Activated T-helper 2 cell treated with anti-CD3 and anti-CD28 coated beads, Interferon-gamma antibody, Interleukin-2, Interleukin-4, amounts not matched to agents 10 μg/mL and 5 μg/mL and 100 μg/mL, durations not matched to agents 14 hours and 24 hours and 36 hours (primary cell): ENCODE data around the gene FAHD2A. TPM values are rescaled to one million over a fixed set of nuclear protein-coding genes. Genes with fewer than 3 reads are reported as not detected.

ENCODE experiments used
- DNase-seq: peaks from one replicate; pipeline ENCODE4 v3.0.0; 2021; ENCODE audit warnings: low spot score
- H3K27ac Mint-ChIP-seq: one replicate; pipeline ENCODE4 v1.8.0; 2021; ENCODE audit warnings: mixed read lengths
- H3K27me3 Mint-ChIP-seq: one replicate; pipeline ENCODE4 v1.8.0; 2021; ENCODE audit warnings: low read depth, mixed read lengths
- H3K36me3 Mint-ChIP-seq: one replicate; pipeline ENCODE4 v1.8.0; 2021; ENCODE audit warnings: low read depth, mixed read lengths
- H3K4me1 Mint-ChIP-seq: one replicate; pipeline ENCODE4 v1.8.0; 2021; ENCODE audit warnings: low read depth, mixed read lengths
- H3K4me3 Mint-ChIP-seq: one replicate; pipeline ENCODE4 v1.8.0; 2021; ENCODE audit warnings: low read depth, mild to moderate bottlenecking, moderate library complexity, mixed read lengths
- H3K9me3 Mint-ChIP-seq: one replicate; pipeline ENCODE4 v1.8.0; 2021; ENCODE audit warnings: mixed read lengths
- intact Hi-C: fragments of 100-400 bp; cut with micrococcal nuclease; formaldehyde crosslinking; loops from one replicate; pipeline ENCODE4 v1.15.1; 2023
- total RNA-seq: library from RNA; stranded (reverse); gene quantifications from 2 replicates; pipeline ENCODE4 v1.2.3, GENCODE V29; 2022

The FAHD2A gene
- total RNA-seq, 1 donor from 2014 or later: 32.5 TPM

DNA sequence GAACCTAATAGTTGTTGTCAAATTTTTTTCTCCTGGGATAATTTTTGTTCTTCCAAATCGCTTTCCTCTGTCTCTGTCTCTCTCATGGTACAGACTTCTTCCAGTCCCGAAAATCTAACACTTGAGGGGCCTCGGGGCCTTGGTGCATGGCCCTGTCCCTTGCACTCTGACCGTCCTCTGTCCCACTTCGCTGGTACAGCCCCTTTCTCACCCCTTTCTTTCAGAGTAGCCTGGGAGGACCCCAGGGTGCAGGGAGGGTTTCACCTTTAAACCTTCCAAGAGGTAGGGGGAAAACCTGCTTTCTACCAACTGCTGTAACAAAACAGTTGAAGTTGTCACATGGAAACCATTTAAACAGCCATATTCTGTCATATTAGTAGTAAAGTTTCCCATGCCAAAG is 22.2 kb upstream of the FAHD2A start:
- Mint-ChIP-seq H3K27me3 (peaks cover 5% of the 10 kb centered on the region), H3K4me1 (no peaks in the 10 kb centered on the region), H3K9me3 (no peaks in the 10 kb centered on the region), H3K4me3 (no peak overlapping the region), H3K36me3 (no peaks in the 10 kb centered on the region), H3K27ac (no peak overlapping the region)
- DNase-seq: no peak
- intact Hi-C loops: no loop called here

GRCh38 chr2:95380731-95381130 is 21.8 kb upstream of the FAHD2A start:
- Mint-ChIP-seq H3K27me3 (peaks cover 5% of the 10 kb centered on the region), H3K9me3 (no peaks in the 10 kb centered on the region), H3K27ac (no peak overlapping the region), H3K4me3 (no peak overlapping the region), H3K4me1 (no peaks in the 10 kb centered on the region), H3K36me3 (no peaks in the 10 kb centered on the region)
- DNase-seq: no peak
- intact Hi-C loops: no loop called here

DNA sequence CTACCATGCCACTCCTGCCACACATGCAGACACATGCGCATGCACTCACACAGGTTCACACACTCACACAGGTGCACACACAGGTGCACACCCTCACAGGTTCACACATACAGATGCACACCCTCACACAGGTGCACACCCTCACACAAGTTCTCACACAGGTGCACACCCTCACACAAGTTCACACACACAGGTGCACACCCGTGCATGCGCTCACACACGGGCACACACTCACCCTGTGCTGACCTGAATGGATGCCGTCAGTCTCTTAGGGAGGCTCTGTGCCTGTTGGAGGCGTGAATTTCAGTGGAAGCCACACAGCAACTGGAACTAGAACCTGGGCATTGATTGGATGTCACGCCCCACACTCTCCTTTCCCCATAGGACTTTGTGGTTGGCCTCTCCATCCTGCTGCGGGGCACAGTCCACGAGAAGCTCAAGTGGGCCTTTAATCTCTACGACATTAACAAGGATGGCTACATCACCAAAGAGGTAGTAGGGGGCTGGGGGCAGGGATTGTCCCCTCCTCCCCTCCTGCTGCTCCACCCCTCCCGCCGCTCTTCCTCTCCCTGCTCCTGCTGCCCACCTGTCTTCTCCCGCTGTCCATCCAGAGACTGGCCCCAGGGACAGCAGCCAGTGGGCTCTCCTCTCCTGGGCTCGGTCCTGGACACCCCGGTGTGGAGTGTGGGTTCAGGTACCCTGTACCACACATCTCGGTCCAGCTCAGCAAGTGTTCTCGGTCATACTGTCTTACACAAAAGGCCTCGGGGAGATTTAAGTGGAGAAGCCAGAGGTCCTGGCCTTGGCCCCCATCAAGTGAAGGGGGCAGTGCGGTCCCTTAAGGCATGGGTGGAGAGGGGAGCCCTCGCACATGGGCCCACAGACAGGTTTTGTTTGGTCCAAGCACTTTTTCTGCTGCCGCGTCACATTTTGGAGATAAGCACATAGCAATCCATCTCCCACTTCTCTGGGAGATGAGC is 21.0 kb upstream of the FAHD2A start:
- H3K9me3 Mint-ChIP-seq: no peaks in the 10 kb centered on the region
- intact Hi-C loops: no loop called here
- H3K27me3 Mint-ChIP-seq: peaks cover 5% of the 10 kb centered on the region
- H3K4me1 Mint-ChIP-seq: no peaks in the 10 kb centered on the region
- DNase-seq: no peak
- no peak overlapping the region for H3K4me3 Mint-ChIP-seq
- no peaks in the 10 kb centered on the region for H3K36me3 Mint-ChIP-seq
- no peak overlapping the region for H3K27ac Mint-ChIP-seq

- Mint-ChIP-seq H3K36me3 (no peaks in the 10 kb centered on the region), H3K27ac (no peak overlapping the region), H3K4me1 (no peaks in the 10 kb centered on the region), H3K9me3 (no peaks in the 10 kb centered on the region), H3K4me3 (no peak overlapping the region), H3K27me3 (peaks cover 5% of the 10 kb centered on the region)
- intact Hi-C loops: no loop called here
- no peak for DNase-seq
Observed at GRCh38 chr2:95382192-95382591, 20.3 kb upstream of the FAHD2A start.

DNA sequence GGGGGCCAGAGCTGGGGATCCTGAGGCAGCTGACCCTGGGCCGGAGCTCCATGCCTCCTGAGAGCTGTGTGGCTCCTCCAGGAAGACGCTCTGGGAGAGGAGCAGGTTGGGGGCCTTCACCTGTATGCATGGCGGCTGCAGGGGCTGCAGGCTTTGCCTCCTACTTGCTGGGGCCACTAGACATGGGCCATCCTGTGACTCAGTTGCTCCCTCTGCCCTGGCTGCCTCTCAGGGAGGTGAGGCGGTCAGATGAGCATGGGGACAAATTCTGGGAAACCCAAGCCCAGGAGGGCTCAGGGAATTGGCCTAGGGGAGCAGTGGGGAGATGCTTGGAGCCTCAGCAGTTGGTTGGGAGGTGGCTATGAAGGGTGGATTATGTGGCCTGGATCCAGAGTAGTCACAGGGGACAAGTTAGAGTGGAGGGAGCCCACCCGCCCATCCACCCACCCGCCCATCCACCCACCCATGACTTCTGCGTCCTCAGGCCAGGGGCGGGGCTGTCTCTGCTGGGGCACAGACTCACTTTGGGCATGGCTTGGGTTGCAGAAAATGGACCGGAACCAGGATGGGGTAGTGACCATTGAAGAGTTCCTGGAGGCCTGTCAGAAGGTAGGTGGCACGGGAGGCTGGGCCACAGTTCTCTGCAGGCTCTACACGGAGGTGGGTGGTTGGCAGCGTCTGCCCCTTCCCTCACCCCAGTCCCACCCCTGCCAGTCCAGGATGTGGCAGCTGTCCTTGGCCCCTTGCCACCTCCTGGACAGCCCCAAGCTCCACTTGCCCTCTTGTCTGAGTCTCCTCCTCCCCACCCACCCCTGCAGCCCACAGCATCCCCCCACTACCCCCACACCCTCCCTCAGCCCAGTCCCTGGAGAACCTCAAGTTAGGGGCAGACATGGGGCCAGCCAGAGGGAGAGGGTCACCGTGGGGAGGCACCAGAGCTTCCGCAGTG is 19.5 kb upstream of the FAHD2A start:
- DNase-seq: no peak
- Mint-ChIP-seq H3K4me1 (no peaks in the 10 kb centered on the region), H3K27ac (no peak overlapping the region), H3K4me3 (no peak overlapping the region), H3K27me3 (peaks cover 5% of the 10 kb centered on the region), H3K36me3 (no peaks in the 10 kb centered on the region), H3K9me3 (no peaks in the 10 kb centered on the region)
- intact Hi-C loops: no loop called here

- intact Hi-C loops: no loop called here
- no peaks in the 10 kb centered on the region for H3K4me1 Mint-ChIP-seq
- H3K27ac Mint-ChIP-seq: no peak overlapping the region
- DNase-seq: no peak
- H3K27me3 Mint-ChIP-seq: peaks cover 5% of the 10 kb centered on the region
- no peaks in the 10 kb centered on the region for H3K36me3 Mint-ChIP-seq
- H3K9me3 Mint-ChIP-seq: no peaks in the 10 kb centered on the region
- no peak overlapping the region for H3K4me3 Mint-ChIP-seq
Observed at GRCh38 chr2:95383635-95384027, 18.9 kb upstream of the FAHD2A start.

DNA sequence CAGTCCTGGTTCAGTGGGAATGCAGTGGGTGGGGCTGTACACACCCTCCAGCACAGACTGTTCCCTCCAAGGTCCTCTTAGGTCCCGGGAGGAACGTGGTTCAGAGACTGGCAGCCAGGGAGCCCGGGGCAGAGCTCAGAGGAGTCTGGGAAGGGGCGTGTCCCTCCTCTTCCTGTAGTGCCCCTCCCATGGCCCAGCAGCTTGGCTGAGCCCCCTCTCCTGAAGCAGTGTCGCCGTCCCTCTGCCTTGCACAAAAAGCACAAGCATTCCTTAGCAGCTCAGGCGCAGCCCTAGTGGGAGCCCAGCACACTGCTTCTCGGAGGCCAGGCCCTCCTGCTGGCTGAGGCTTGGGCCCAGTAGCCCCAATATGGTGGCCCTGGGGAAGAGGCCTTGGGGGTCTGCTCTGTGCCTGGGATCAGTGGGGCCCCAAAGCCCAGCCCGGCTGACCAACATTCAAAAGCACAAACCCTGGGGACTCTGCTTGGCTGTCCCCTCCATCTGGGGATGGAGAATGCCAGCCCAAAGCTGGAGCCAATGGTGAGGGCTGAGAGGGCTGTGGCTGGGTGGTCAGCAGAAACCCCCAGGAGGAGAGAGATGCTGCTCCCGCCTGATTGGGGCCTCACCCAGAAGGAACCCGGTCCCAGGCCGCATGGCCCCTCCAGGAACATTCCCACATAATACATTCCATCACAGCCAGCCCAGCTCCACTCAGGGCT is 17.5 kb upstream of the FAHD2A start:
- H3K27ac Mint-ChIP-seq: no peak overlapping the region
- peaks cover 3% of the 10 kb centered on the region for H3K27me3 Mint-ChIP-seq
- H3K4me3 Mint-ChIP-seq: no peak overlapping the region
- H3K9me3 Mint-ChIP-seq: no peaks in the 10 kb centered on the region
- intact Hi-C loops: no loop called here
- no peaks in the 10 kb centered on the region for H3K36me3 Mint-ChIP-seq
- no peak for DNase-seq
- H3K4me1 Mint-ChIP-seq: peaks cover 2% of the 10 kb centered on the region

DNA sequence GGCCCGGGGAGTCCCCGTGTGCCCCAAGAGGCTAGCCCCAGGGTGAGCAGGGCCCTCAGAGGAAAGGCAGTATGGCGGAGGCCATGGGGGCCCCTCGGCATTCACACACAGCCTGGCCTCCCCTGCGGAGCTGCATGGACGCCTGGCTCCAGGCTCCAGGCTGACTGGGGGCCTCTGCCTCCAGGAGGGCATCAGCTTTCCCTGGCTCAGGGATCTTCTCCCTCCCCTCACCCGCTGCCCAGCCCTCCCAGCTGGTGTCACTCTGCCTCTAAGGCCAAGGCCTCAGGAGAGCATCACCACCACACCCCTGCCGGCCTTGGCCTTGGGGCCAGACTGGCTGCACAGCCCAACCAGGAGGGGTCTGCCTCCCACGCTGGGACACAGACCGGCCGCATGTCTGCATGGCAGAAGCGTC is 16.9 kb upstream of the FAHD2A start:
- intact Hi-C loops: no loop called here
- Mint-ChIP-seq H3K4me1 (peaks cover 2% of the 10 kb centered on the region), H3K9me3 (no peaks in the 10 kb centered on the region), H3K36me3 (no peaks in the 10 kb centered on the region), H3K27ac (no peak overlapping the region), H3K27me3 (peaks cover 3% of the 10 kb centered on the region), H3K4me3 (no peak overlapping the region)
- DNase-seq: no peak

GRCh38 chr2:95386031-95386430 is 16.5 kb upstream of the FAHD2A start:
- no peaks in the 10 kb centered on the region for H3K36me3 Mint-ChIP-seq
- intact Hi-C loops: no loop called here
- no peak overlapping the region for H3K27ac Mint-ChIP-seq
- H3K9me3 Mint-ChIP-seq: no peaks in the 10 kb centered on the region
- no peak for DNase-seq
- peaks cover 2% of the 10 kb centered on the region for H3K4me1 Mint-ChIP-seq
- peaks cover 2% of the 10 kb centered on the region for H3K27me3 Mint-ChIP-seq
- no peak overlapping the region for H3K4me3 Mint-ChIP-seq

DNA sequence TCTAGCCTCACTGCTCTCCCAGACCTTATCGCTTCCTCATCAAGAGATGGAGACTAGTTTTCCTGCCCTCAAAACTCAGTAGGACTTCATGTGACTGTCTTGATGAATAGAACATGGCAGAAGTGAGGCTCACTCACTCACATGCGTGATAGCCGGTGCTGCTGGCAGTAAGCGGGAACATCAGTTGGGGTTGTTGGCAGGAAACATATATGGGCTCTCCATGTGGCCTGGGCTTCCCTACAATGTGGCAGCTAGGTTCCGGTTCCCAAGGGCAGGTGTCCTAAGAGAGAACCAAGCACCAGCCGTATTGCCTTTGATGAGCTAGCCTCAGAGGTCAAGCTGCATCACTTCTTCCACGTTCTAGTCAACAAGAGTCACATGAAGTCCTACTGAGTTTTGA is 15.2 kb upstream of the FAHD2A start:
- DNase-seq: no peak
- H3K27ac Mint-ChIP-seq: no peak overlapping the region
- H3K9me3 Mint-ChIP-seq: no peaks in the 10 kb centered on the region
- no peaks in the 10 kb centered on the region for H3K36me3 Mint-ChIP-seq
- no peaks in the 10 kb centered on the region for H3K27me3 Mint-ChIP-seq
- no peak overlapping the region for H3K4me3 Mint-ChIP-seq
- intact Hi-C loops: no loop called here
- peaks cover 2% of the 10 kb centered on the region for H3K4me1 Mint-ChIP-seq

DNA sequence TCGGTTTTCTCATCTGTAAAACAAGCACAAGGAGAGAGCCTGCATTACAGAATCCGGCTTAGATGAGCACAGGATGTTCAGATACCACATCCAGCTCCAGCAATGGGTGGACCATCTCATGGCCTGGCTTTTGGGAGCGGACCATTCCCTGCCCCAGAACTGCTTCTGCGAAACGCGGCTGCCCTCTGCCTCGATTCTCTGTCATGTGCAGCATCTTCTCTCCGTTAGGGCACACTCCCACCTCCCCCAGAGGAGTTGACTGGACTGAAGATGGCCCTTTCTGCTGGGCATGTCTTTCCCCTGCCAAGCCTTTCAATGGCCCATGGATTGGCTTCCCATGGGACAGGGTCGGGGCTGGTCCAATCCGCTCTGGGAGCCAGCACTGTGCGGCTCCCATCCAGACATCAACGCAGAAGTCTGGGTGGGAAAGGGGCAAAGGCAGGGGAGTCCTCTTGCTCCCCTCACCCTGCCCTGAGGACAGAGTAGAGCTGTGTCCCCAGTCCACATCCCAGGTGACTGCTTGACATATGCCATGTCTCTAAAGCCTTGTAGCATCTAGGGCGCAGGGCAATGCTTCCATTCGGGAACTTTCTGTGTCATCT is 14.3 kb upstream of the FAHD2A start:
- Mint-ChIP-seq H3K4me1 (peaks cover 2% of the 10 kb centered on the region), H3K27ac (no peak overlapping the region), H3K4me3 (no peak overlapping the region), H3K36me3 (no peaks in the 10 kb centered on the region), H3K27me3 (no peaks in the 10 kb centered on the region), H3K9me3 (no peaks in the 10 kb centered on the region)
- intact Hi-C loops: loop anchor here (2.0 kb wide), 1 partner anchor 341 kb away; no protein-coding TSS in a partner anchor
- DNase-seq: no peak

GRCh38 chr2:95388856-95389244 is 13.7 kb upstream of the FAHD2A start:
- H3K4me3 Mint-ChIP-seq: no peak overlapping the region
- H3K27ac Mint-ChIP-seq: no peak overlapping the region
- H3K4me1 Mint-ChIP-seq: peaks cover 2% of the 10 kb centered on the region
- H3K27me3 Mint-ChIP-seq: no peaks in the 10 kb centered on the region
- no peaks in the 10 kb centered on the region for H3K9me3 Mint-ChIP-seq
- intact Hi-C loops: loop anchor here (2.0 kb wide), 1 partner anchor 340 kb away; no protein-coding TSS in a partner anchor
- H3K36me3 Mint-ChIP-seq: no peaks in the 10 kb centered on the region
- DNase-seq: no peak
